ENCODE measurements around the gene RSU1.

- no peak for TF ChIP-seq CTCF (IDR thresholded peaks at IDR 0.05)
- TF ChIP-seq POLR2A (IDR thresholded peaks at IDR 0.05), result no peak
Measured at GRCh38 chr10:16700331-16700730, 116.9 kb downstream of the RSU1 start.

Measured in uterus (tissue), 2 donors.